H1 (cell line): Measurements from ENCODE around the gene LMAN2. TPM values are rescaled to one million over a fixed set of nuclear protein-coding genes. Genes with fewer than 3 reads are reported as not detected.
"Not testable (repeated sequence)": the region's sequence is repeated elsewhere in the genome, so short reads cannot be mapped to it uniquely, and the experiment has no call there.

Experiments
- CTCF ChIA-PET: fragments of 300-600 bp; sonication (Branson Sonifier 250); formaldehyde crosslinking; loops from one replicate; lab custom pipeline; 2021; ENCODE audit not compliant: partially characterized antibody; lab: Charles Lee
- POLR2A ChIA-PET: fragments of 300-600 bp; sonication (Branson Sonifier 250); formaldehyde crosslinking; loops from one replicate; lab custom pipeline; 2021; ENCODE audit warnings: inconsistent platforms; ENCODE audit not compliant: partially characterized antibody; lab: Charles Lee
- DNase-seq, 2 experiments: peaks; one replicate each; pipeline versions ENCODE4 v3.0.0 to v3.0.0-alpha.2; 2010 to 2022; ENCODE audit warnings: low spot score in 2 of 2, low read depth in 1 of 2, mixed read lengths in 1 of 2
- FAIRE-seq: peaks from 2 replicates; lab custom pipeline; 2011; peaks lifted over from hg19 to GRCh38; lab: Jason Lieb, UNC
- H2AFZ ChIP-seq: 2 replicates; pipeline ENCODE4 v1.8.1; 2012; ENCODE audit warnings: low read length, inconsistent platforms
- H2AK5ac ChIP-seq: 2 replicates; pipeline ENCODE4 v1.6.1; 2013; ENCODE audit warnings: low read depth, low read length
- H2BK120ac ChIP-seq: replicated peaks from 2 replicates; pipeline ENCODE3; 2013; ENCODE audit warnings: low read depth, low read length, inconsistent platforms
- H2BK12ac ChIP-seq: 2 replicates; pipeline ENCODE4 v1.6.1; 2013; ENCODE audit warnings: low read depth, low read length
- H2BK15ac ChIP-seq: 2 replicates; pipeline ENCODE4 v1.6.1; 2013; ENCODE audit warnings: low read length
- H2BK20ac ChIP-seq: 2 replicates; pipeline ENCODE4 v1.6.1; 2013; ENCODE audit warnings: low read length
- H2BK5ac ChIP-seq: 2 replicates; pipeline ENCODE4 v1.6.1; 2013; ENCODE audit warnings: low read depth, low read length
- H3K14ac ChIP-seq: 2 replicates; pipeline ENCODE4 v1.6.1; 2013; ENCODE audit warnings: inconsistent platforms; ENCODE audit not compliant: insufficient read length
- H3K18ac ChIP-seq: 2 replicates; pipeline ENCODE4 v1.6.1; 2013; ENCODE audit warnings: low read length; ENCODE audit errors: extremely low read depth
- H3K23ac ChIP-seq: 2 replicates; pipeline ENCODE4 v1.6.1; 2013; ENCODE audit warnings: inconsistent platforms; ENCODE audit not compliant: insufficient read length
- H3K23me2 ChIP-seq: 2 replicates; pipeline ENCODE4 v1.6.1; 2013; ENCODE audit warnings: low read depth, low read length
- H3K27ac ChIP-seq: 2 replicates; pipeline ENCODE4 v1.6.1; 2011; ENCODE audit warnings: low read depth, low read length, inconsistent platforms
- H3K27me3 ChIP-seq, 4 experiments: replicated peaks in 1 of 4; 1 replicate in 1 of 4; 2 replicates in 3 of 4; pipeline versions ENCODE4 v1.6.1 to v1.8.1; 2011 to 2013; ENCODE audit warnings: low read length in 3 of 4, mild to moderate bottlenecking in 3 of 4, inconsistent platforms in 2 of 4, mixed read lengths in 2 of 4, moderate library complexity in 1 of 4; ENCODE audit not compliant: control insufficient read depth in 3 of 4, insufficient read depth in 3 of 4; ENCODE audit errors: extremely low read depth in 1 of 4
- H3K36me3 ChIP-seq, 4 experiments: 2 replicates each; pipeline versions ENCODE4 v1.6.1 to v1.8.1; 2011 to 2013; ENCODE audit warnings: mild to moderate bottlenecking in 4 of 4, low read length in 3 of 4, moderate library complexity in 2 of 4, control low read depth in 1 of 4, inconsistent platforms in 1 of 4; ENCODE audit not compliant: insufficient read depth in 4 of 4, control insufficient read depth in 2 of 4
- H3K4ac ChIP-seq: replicated peaks from 2 replicates; pipeline ENCODE3; 2013; ENCODE audit warnings: low read length, low read depth, mixed read lengths, inconsistent platforms; ENCODE audit not compliant: insufficient read length
- H3K4me1 ChIP-seq, 4 experiments: replicated peaks in 1 of 4; 1 replicate in 1 of 4; 2 replicates in 3 of 4; pipeline versions ENCODE4 v1.6.1 to v1.8.1; 2011 to 2013; ENCODE audit warnings: low read length in 3 of 4, inconsistent platforms in 2 of 4, mixed read lengths in 1 of 4; ENCODE audit not compliant: insufficient read depth in 4 of 4, control insufficient read depth in 3 of 4
- H3K4me2 ChIP-seq, 2 experiments: 2 replicates each; pipeline versions ENCODE4 v1.6.1 to v1.8.1; 2011 to 2013; ENCODE audit warnings: low read depth in 2 of 2, low read length in 2 of 2, control low read depth in 1 of 2, inconsistent platforms in 1 of 2, mild to moderate bottlenecking in 1 of 2; ENCODE audit not compliant: insufficient read depth in 1 of 2
- H3K4me3 ChIP-seq, 4 experiments: fragments of 200-600, 300-600 bp in 1 of 4; sonication (generic), shearing (Covaris generic), sonication (Bioruptor Twin) in 1 of 4; 2 replicates each; pipeline versions ENCODE4 v1.5.1 to v1.8.1; 2011 to 2016; ENCODE audit warnings: low read length in 4 of 4, low read depth in 3 of 4, control low read depth in 2 of 4, inconsistent platforms in 2 of 4, mild to moderate bottlenecking in 2 of 4, mixed read lengths in 1 of 4, moderate library complexity in 1 of 4; ENCODE audit not compliant: insufficient read depth in 2 of 4; ENCODE audit errors: extremely low read depth in 1 of 4
- H3K56ac ChIP-seq: replicated peaks from 2 replicates; pipeline ENCODE3; 2013; ENCODE audit warnings: low read depth, mild to moderate bottlenecking, mixed read lengths, low read length, inconsistent platforms; ENCODE audit not compliant: insufficient read length
- H3K79me1 ChIP-seq: 2 replicates; pipeline ENCODE4 v1.6.1; 2013; ENCODE audit warnings: low read depth, low read length, control low read depth
- H3K79me2 ChIP-seq, 2 experiments: 2 replicates each; pipeline versions ENCODE4 v1.6.1 to v1.8.1; 2012 to 2013; ENCODE audit warnings: low read length in 2 of 2, mild to moderate bottlenecking in 2 of 2, inconsistent platforms in 1 of 2; ENCODE audit not compliant: insufficient read depth in 2 of 2, control insufficient read depth in 1 of 2
- H3K9ac ChIP-seq, 4 experiments: replicated peaks in 1 of 4; 1 replicate in 1 of 4; 2 replicates in 3 of 4; pipeline versions ENCODE4 v1.6.1 to v1.8.1; 2011 to 2013; ENCODE audit warnings: low read depth in 3 of 4, low read length in 3 of 4, control low read depth in 2 of 4, mild to moderate bottlenecking in 2 of 4, moderate library complexity in 2 of 4, inconsistent platforms in 1 of 4; ENCODE audit errors: extremely low read depth in 1 of 4
- H3K9me3 ChIP-seq, 2 experiments: 2 replicates each; pipeline versions ENCODE4 v1.6.1 to v1.8.1; 2012 to 2013; ENCODE audit warnings: mild to moderate bottlenecking in 2 of 2, moderate library complexity in 2 of 2, control low read depth in 1 of 2, inconsistent platforms in 1 of 2, low read depth in 1 of 2, low read length in 1 of 2, mixed read lengths in 1 of 2; ENCODE audit not compliant: insufficient read depth in 2 of 2
- H4K20me1 ChIP-seq, 2 experiments: replicated peaks in 1 of 2; 2 replicates each; pipeline versions ENCODE3 to v1.8.1; 2011 to 2013; ENCODE audit warnings: inconsistent platforms in 2 of 2, low read length in 2 of 2, mild to moderate bottlenecking in 1 of 2; ENCODE audit not compliant: insufficient read depth in 2 of 2, control insufficient read depth in 1 of 2
- H4K5ac ChIP-seq: 2 replicates; pipeline ENCODE4 v1.6.1; 2013; ENCODE audit warnings: low read length, low read depth, mixed read lengths, inconsistent platforms; ENCODE audit not compliant: insufficient read length
- H4K8ac ChIP-seq: 2 replicates; pipeline ENCODE4 v1.8.0; 2013; ENCODE audit warnings: mild to moderate bottlenecking, moderate library complexity, low read length, inconsistent platforms; ENCODE audit not compliant: insufficient read depth; ENCODE audit errors: extremely low read depth
- H4K91ac ChIP-seq: replicated peaks from 2 replicates; pipeline ENCODE3; 2013; ENCODE audit warnings: low read length, mixed read lengths, inconsistent platforms; ENCODE audit not compliant: insufficient read length
- WGBS, 2 experiments: shearing (Covaris generic) in 1 of 2; methylation state at CpG; one replicate each; pipeline versions ENCODE4 v1.1.6 to v1.1.7; 2013 to 2015; ENCODE audit warnings: low lambda C conversion rate in 2 of 2, mixed read lengths in 2 of 2, inconsistent platforms in 1 of 2, low coverage in 1 of 2, missing lambda C conversion rate in 1 of 2; ENCODE audit not compliant: insufficient replicate concordance in 2 of 2, insufficient coverage in 1 of 2, insufficient read length in 1 of 2; ENCODE audit errors: extremely low coverage in 1 of 2, missing lambda C conversion rate in 1 of 2; 5-methylcytosine and 5-hydroxymethylcytosine counted together
- polyA plus RNA-seq, 7 experiments: library from polyadenylated mRNA; depleted of rRNA in 3 of 7; stranded (reverse) in 5 of 7; unstranded in 2 of 7; fragments of >200 nt in 5 of 7; fragments of 200-250 nt in 2 of 7; gene quantifications; 1 replicate in 5 of 7; 2 replicates in 1 of 7; 4 replicates in 1 of 7; pipeline versions ENCODE4 v1.2.1 to v1.2.3, GENCODE V29; 2011 to 2013; ENCODE audit warnings: missing spikeins in 2 of 7, mixed read lengths in 2 of 7
- total RNA-seq: library from RNA; stranded (reverse); fragmentation: NEBNext Ultra II Directional; extraction: Animal tissue kit (Norgen Biotek cat#: 25700); gene quantifications from 2 replicates; pipeline ENCODE4 v1.2.1, GENCODE V29; 2021

LMAN2 gene
- total and polyA plus RNA-seq, 2 of the 8 experiments (the other 6 are each of a cell fraction or from before 2014, with no cell fraction given), result 116 to 225 TPM

- H2BK20ac ChIP-seq, DNase-seq, FAIRE-seq, H3K4ac ChIP-seq, H2AFZ ChIP-seq, H3K56ac ChIP-seq, H3K9ac ChIP-seq, H3K79me1 ChIP-seq, H3K9me3 ChIP-seq, H2BK120ac ChIP-seq, H3K18ac ChIP-seq, H3K14ac ChIP-seq, H4K8ac ChIP-seq, H2AK5ac ChIP-seq, H3K27ac ChIP-seq, H3K4me2 ChIP-seq, H3K27me3 ChIP-seq, H4K5ac ChIP-seq, H2BK15ac ChIP-seq, H3K23ac ChIP-seq, H2BK12ac ChIP-seq, H3K4me3 ChIP-seq, H2BK5ac ChIP-seq, H4K91ac ChIP-seq: not testable (repeated sequence)
- Histone ChIP-seq H3K23me2 (peaks cover 13% of the 10 kb centered on the region; the same call in 1 of the 2 replicates), H4K20me1 (peaks cover 7 to 19% of the 10 kb centered on the region in 2 experiments), H3K79me2 (peaks cover 10 to 19% of the 10 kb centered on the region in 2 experiments), H3K4me1 (peaks cover 0 to 22% (median 12%) of the 10 kb centered on the region in 4 experiments; a peak in 6 of 7 replicates), H3K36me3 (peaks cover 3 to 24% (median 13%) of the 10 kb centered on the region in 4 experiments; a peak in 6 of 8 replicates)
- CTCF ChIA-PET, result interaction anchor here (5.5 to 16.6 kb wide), 4 partner anchors 13 to 193 kb away, joined by 52 to 251 read pairs (median 60); partner anchors contain the start of gene PRR7
- POLR2A ChIA-PET, result interaction anchor here (0.6 to 12.1 kb wide), 4 partner anchors 11 to 170 kb away, joined by 3 to 111 read pairs (median 4); partner anchors contain the start of gene NSD1
- WGBS, 2 experiments, result 96% methylated on average over 11 of the region's 11 CpGs; no CpG with 5 or more reads in 1 of the 2 experiments
These were observed 45.3 kb downstream of the LMAN2 start for GRCh38 chr5:177306103-177306640.
